ENCODE results near the gene ARVCF.

The ARVCF gene

DNA sequence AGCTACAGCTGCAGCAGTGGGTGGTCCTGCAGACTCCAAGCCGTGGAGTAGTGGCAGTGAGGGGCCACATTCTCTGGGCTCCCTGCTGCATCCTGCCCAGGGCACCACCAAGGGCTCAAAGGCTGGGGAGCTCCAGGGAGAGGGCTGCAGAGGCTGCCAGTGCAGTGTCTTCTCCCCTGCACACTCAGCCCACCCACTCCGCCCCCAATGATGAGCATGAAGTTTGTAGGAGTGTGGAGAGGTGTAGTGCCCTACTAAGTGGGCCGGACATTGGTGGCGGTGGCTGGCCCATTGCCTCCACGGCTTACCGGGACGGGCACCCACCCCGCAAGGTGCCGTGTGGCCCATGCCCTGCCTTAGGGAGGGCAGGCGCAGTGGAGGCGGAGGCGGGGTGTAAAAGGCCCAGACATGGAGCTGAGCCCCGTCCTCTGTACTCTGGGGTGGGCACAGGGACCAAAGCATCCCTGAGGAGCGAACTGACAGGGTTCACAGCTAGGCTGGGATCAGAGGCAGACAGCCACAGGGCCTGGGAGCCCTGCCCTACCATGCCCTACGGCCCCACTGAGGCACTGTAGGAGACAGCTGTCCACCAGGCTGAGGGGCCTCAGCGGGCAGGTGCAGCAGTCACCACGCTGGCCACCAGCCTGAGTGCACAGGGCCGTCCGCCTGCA is 18.9 kb downstream of the ARVCF start:
- no peak for DNase-seq

DNA sequence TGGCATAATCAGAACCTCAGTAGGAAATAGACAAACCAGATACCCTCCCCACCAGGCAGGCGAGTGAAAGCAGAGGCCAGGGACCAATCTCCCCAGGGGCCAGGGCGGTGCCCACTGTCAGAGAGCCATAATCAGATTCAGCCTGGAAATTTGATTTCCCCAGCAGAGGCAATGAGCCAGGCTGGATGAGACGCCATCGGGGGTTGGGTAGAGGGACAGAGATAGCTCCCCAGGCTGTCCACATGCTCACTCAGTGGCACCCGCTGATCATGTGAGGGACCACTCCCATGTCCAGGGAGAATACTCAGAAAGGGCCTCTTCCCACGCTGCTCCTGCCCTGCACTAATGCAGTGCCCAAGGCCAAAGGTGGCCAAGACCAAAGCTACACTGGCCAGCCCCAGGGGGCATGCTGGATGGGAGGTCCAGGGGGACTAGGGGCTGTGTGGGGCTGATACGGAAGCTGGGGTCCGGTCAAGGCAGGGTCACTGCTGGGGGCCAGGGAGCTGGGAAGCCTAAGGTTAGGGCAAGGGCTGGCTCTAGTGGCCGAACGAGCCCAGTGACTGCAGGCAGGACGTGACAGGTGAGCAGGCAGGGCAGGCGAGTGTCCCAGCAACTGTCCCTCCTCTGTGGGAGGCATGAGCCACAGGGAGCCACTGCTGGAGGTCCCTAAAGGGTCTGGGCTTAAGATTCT is 19.8 kb downstream of the ARVCF start:
- no peak for DNase-seq

DNA sequence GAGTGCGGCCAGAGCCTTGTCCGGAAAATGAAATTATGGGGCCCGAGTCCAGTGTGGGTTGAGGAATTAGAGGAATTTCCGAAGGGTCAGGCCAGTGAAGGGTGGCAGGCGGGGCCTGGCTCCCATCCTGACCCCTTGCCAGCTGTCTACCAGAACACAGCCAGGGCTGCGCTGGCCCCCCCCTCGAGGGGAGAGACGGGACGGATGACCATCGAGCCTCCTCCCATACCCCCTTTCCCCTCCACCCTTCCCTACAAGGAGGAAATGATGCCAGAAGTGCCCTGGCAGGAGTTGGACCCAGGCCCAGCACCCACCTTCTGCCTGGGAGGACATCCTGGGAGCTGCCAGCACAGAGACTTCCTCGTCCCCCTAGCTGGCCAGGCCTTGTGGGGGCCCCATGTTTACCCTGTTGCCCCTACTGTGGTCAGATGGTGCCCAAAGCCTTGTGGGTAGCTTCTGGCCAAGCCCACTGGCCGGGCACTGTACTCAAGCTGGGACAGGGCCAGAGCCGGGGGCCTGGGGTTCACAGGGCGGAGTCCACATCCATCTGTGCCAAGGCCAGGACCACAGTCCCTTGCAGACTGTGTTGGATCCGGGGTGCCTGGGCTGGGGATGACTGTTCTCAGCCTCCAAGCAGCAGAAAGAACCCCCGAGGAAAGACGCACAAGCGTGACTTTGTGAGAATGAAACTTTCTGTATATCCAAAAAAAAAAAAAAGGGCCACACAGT is 20.8 kb downstream of the ARVCF start:
- DNase-seq = no peak

DNA sequence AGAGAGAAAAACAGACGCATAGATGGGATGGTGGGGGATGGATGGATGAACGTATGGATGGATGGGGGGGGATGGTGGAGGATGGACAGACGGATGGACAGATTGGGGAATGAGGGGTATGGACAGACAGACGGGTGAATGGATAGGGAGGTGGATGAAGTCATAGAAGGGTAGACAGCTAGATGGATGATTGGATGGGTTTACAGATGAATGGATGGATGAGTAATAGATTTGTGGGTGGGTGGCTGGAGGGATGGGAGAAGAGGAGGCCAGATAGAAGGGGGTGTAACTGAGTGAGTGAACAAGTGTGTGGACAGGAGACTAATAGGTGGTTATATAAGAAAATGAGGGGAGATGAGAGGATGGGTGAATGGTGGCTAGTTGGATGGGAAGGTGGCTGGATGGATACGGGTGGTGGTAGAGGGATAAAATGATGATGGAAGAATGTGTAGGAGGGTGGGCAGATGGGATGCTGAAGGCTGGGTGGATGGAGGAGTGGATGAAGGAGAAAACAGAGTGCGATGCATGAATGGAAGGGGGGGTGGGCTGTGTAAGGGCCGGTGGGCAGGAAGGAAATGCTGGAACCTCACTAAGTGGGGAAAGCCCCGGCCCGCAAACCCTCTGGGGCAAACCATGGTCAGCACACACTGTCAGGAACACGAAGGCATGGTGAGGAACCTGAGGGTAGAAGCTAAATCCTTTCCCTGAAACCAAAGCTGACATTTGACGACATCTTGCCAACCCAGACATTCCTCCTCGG is 21.6 kb downstream of the ARVCF start:
- no peak for DNase-seq

DNA sequence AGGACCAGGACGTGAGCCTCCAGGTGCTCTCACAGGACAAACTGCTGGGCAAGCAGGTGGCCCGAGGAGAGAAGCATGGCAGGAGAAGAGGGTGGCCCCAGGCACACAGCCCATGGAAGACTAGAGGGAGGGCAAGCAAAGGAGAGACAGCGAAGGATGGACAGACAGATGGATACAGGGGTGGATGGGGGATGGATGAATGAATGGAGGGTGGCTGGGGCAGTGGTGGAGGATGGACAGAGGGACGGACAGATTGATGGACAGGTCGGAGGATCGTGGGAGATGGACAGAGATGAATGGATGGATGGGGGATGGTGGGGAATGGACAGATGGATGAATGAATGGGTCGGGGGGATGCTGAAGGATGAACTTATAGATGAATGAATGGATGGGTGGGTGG is 22.7 kb downstream of the ARVCF start:
- DNase-seq = no peak

DNA sequence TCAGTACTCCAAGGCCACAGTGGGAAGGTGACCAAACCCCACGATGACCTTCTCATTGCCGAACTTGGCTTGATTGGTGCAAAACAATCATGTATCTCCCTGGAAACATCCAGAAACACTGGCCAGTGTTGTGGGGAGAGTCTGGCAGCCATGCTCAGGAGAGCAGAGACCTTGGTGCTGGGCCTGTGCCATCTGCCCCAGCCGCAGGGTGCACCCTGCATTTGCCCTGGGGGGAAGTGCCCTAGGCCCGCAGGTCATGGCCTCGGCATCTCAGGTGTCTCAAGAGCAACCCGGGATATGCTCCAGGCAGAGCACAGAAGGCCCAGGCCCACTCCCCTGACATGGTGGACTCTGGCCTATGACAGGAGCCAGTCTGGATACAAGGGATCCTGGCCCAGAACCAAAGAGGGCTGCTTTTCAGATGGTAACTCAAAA is 23.7 kb downstream of the ARVCF start:
- no peak for DNase-seq

DNA sequence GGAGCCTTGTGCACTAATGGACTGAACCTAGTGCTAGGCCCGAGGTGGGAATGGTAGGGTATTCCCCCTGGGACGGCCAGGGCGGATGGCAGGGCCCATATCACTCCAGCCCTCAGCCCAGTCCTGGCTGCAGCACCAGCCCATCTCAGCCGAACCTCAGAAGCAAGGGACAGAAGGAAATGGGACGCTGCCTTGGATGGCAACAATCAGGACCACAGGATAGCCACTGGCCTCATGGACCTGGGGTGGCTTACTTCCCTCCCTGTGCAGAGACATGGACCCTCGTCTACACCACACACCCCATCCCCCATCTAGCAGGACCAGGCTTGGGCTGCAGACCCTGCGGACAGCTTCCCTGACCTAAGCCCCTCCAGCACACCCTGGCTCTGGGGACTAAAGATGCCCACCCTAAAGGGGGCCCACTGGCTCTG is 24.1 kb downstream of the ARVCF start:
- DNase-seq = no peak

DNA sequence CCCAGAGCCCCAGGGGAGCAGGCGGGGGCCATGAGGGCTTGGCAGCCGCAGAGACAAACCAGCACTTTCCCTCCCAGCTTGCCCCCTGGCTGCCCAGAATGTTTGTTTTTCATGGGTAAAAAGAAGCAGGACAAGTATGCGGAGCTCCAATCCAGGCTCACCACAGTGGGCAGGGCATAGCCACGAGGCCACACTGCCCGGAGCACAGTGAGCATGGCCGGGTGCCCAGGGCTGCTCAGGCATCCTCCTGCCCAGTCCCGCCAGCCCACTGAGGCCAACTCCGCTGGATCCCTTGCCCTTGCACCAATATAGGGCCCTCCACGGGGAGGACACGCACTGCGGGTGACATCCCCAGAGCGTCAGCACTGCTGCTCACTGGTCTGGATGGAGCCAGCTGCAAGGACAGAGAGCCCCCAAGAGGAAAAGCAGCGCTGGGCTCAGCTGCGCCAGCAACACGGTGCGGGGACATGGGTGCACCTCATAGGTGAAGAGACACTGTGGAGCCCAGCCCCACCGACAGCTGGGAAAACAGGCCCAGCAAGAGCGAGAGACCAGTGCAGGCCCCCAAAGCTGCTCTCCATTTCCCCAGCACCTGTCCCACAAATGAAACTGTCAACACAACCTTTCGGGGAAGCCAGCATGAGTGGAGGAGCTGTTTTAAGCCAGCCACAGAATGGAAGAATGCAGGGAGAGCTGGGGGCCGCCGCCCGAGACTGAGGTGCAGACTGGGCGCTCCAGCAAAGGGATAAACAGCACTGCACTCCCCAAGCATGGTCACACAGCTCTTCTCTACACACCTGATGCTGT is 24.8 kb downstream of the ARVCF start:
- no peak for DNase-seq

DNA sequence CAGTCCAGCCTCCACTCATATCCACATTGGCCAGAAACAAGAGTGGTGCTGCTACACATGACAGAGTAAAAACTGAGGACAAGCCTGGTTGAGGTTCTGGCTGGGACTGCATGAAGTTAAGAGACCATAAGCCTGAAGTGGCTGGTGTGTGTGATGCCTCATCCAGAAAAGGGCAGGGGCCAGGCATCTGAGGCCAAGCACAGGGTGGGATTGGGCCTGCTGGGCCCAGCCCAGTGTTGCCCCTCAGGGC is 25.3 kb downstream of the ARVCF start:
- DNase-seq = no peak

DNA sequence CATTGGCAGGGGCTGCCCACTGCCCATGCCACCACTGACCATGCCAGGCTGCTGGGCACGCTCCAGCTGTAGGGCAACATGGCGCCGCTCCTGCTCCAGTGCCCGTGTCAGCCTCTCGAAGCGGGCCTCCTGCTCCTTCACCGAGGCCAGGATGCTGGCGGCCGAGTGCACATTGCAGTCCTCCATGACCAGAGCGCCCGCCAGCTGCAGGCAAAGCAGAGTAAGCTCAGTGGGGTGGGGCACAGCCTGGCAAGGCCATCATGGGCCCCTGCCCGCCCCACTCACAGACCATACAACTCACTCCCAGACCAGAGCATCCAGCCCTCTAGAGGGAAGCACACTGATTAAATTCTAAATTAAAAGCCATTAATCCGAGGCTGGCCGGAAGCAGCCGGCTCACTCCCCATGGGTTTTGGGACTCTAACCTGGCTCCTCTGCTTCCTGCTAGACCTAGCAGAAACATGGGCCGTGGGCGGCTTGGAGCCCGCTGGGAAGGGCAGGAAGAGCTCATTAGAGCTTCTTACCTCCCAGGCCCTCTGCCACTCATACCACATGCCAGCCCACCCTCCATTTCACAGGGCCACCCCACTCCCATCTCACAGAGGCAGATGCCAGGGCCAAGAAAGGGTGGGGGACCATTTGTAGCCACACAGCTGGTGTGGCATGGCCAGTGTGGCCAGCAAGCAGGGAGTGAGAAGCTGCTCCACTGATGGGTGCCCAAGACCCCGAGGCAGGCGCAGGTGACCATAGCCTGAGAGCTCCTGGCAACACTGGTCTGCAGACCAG is 25.8 kb downstream of the ARVCF start:
- no peak for DNase-seq

DNA sequence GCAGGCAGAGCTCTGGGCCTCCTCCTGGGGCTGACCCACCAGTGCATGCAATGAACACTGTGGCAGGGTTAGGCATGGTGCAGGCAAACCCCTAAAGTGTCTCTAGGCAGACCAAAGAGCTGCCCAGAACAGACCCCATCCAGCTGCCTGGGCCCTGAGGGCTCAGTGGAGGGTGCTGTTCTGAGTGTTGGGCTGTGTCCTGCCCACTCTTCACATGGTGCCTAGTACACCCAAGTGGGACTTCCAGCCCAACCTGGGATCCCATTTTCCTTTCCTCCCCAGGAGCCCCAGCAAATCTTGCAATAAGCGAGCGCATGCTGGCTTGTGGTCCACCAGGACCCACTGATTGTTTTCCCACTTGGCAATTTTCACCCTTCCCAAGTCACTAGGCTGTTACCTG is 26.4 kb downstream of the ARVCF start:
- DNase-seq = no peak

DNA sequence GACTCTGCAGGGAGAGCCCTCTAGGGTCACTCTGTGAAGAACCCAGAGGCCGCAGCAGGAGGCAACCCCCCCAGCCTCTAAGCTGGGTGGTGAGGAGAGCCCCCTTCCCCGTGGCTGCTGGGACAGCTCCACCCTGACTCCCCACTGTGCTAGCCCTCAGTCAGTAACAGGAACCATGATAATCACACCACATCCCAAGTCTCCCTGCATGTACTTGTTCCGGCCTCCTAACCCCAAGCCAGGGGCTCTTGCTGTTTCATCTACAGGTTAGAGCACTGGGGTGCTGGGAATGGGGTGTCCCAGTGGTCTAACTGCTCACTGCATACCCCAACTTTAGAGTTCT is 26.9 kb downstream of the ARVCF start:
- no peak for DNase-seq

DNA sequence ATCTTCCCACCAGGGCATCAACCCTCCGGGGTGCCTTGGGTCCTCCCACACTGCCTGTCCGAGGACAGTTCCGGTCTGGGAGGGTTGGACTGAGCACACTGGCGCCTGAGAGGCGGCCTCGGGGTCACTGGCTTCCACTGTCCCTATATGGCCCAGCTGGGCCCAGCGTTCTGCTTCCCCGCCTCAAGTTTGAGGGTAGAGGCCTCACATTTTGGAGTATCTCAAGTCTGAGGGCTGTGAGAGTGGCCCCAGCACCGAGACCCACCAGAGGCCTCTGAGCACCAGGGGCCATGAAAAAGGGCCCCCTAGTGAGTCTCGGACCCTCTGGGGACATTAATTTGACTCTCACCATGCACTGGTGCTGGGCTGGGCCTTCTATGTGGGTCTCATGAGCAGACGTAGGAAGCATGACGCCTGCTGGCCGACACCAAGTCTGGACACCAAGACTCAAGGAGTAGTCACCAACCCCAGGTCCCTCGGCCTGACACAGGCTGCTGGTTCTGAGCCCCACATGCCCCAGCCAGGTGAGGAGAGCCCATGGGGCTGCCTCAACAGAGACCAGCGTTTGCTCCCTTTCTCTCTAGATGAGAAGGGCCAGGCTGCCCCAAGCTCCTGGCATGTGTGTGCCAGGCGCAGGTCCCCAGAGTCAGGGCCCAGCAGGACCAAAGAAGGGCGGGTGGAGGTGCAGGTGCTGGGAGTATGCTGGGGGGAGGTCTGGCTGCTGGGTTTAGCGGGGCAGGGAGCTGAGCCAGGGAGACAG is 27.5 kb downstream of the ARVCF start:
- DNase-seq = no peak

DNA sequence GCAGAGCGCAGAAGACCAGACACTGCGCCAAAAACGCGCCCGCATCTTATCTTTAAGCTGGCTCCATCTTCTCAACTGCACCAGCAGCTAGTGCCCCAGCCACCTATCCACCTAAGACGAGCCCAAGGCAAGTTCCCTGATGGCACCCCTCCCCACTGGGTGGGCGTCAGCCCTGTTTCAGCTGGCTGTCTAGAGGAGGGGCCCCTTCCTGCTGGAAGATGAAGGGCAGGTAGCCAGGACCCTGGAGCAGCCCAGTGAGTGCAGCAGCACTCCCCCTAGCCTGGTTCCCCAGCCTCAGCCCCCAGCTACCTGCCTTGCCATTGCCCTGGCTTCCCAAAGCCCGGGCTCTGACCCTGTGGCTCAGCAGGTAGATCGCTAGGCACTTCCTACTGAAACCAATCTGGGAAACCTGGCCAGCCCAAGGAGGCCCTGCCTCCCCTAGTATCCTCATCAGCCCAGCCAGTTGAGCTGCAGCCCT is 28.3 kb downstream of the ARVCF start:
- DNase-seq = no peak

DNA sequence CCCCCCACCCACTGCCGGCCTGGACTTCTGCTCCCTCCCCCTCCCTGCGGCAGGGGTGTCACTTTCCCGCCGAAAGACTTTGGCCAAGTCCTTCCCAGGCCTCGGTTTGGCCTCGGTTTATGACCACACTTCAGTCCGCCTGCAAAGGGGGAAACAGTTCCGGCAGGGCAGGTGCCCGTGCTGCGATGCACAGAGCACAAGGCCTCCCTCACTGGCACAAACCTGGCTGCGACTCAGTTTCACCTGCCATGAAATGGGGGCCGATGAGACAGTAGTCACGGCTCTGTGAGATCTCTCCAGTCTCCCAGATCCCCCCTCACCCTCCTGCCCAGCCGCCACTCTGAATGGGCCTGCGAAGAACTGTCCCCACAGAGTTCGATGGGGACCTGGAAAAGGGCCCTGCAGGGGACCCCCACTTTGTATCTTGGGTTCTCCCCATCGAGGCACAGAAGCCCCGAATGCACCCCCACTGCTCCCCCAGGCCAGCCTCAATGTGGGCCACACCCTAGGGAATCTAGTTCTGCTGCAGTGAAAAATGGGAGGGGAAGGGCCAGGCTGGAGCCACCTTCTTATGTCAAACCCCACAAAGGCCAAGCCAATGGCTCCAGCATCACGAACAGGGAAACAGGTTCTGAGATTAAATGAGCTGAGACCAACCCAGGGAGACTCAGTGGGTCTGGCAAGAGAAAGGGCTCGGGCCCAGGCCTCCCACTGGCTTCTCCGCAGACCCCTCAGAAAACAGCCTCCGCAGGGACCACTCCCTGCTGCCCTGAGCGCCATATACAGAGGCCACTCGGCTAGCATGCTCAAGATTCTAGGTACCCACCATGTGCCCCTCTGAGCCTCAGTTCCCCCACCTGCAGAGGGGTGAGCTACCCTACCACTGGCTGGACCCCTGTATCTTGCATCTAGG is 29.0 kb downstream of the ARVCF start:
- no peak for DNase-seq

DNA sequence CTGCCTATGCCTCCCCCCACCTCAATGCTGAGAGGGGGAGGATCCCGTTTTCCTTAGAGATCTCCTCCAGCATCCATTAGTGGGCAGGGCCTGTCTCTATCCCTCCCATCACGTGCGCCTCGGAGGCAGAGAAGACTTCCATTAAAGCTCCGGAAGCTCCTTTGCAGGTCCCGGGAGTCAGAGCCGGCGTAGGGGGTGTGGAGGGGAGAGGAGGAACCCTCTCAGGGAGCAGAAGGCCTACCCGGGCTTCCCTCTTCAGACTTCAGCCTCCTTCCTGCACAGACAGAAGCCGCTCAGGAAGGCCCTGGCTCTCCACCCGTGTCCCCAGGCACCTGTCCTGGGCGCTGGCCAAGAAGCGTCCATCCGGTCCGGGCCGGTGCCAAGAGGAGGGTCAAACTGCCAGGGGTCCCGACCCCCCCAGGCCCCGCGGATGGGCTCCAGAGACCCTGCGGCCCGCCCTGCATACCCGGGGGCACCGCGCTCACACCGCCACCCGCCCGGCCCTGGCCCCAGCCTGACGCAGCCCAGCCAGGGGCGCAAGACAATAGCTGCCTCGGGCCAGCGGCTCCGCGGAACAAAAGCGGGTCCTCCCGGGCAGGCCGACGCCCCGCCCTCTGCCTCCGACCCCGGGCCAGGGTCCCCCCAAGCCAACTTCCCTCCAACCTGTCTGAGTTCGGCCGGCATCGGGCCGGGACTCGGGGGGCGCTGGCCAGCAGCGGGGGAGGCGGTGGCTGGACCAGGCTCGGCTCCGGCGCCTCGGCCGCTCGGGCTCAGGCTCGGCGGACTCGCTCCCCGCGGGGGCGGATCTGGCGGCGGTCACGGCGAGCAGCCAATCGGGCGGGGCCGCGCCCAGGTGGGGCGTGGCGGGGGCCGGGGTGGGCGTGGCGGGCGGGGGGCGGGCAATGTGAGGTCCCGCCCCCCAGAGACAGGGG is 29.9 kb downstream of the ARVCF start:
- peak; percentile 64 to 68 for DNase-seq

DNA sequence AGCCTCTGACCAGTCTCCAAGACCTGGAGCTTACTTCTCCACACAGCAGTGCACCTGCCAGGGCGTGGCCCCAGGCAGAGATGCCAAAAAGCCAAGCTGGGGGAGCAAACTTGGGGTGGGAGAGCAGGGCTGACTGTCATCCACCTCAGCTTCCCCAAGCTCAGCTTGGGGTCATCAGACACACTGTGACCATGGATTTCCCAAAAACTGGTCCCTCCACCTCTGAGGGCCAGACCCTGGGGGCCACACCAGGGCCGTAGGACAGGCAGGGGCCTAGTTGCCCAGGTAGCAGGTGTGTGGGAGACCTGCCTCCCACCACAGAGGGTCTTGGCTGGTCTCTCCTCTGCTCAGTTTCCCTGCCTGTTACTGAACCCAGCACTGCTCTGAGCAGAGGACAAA is 30.6 kb downstream of the ARVCF start:
- no peak for DNase-seq

DNA sequence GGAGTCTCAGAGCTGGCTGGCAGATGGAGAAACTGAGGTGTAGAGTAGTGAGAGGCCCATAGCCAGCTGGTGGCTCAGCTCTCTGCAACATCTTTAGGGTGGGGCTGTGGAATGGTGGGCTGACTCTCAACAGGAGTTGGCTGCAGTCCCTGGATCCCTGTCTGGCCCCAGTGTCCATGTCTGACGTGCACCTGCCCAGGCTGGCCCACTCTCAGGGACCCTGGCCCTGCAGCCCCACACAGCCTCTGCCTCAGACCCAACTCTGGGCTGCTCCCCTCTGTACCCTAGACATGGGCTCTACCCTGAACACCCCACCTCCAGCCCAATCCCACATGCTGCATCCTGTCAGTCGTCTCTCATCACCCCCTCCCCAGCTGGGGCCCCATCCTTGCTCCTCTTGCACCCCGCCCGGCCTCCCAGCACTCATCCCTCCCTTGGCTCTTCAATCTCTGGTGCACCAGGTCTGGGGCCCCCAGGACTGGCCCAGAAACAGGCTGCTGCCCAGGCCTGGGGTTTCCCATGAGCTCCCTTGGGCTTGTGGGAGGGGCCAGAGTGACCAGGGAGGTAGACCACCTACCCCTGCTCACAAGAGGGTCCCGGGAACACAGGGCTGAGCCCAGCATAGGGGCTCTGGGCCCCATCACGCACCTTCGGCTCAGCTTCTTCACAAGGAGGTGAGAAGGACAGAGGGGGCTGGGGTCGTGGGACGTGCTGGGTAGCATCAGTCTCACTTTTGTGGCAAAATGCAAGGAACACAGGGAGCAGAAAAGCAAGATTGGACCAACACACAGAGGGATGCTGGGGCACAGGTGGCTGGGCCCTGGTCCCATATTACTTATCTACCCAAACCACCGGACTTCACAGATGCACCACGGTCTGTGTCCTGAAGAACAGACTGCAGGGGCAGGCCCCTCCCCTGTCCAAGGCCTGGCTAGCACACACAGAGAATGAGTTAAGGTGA is 31.5 kb downstream of the ARVCF start:
- no peak for DNase-seq

All from CD4-positive, alpha-beta T cell treated with Interleukin-1 beta for 1 hour (primary cell).